Endothelial cell of umbilical vein (primary cell): ENCODE measurements around the gene CDKN1A. TPM values are rescaled to one million over a fixed set of nuclear protein-coding genes. Genes with fewer than 3 reads are reported as not detected.

ENCODE experiments used
- BruUV-seq: library from RNA; stranded (reverse); fragments of 400-500 nt; replicated peaks from 2 replicates; lab custom pipeline; 2021; lab: Mats Ljungman, UMichigan
- CTCF ChIA-PET: fragments of 300-600, 350-600 bp; sonication (Branson Sonifier 250); formaldehyde crosslinking; loops from one replicate; lab custom pipeline; 2021; ENCODE audit warnings: antibody characterized with exemption, inconsistent platforms; lab: Charles Lee
- POLR2A ChIA-PET: fragments of 300-600, 350-600 bp; sonication (Branson Sonifier 250); formaldehyde crosslinking; loops from one replicate; lab custom pipeline; 2021; ENCODE audit warnings: antibody characterized with exemption, inconsistent platforms; lab: Charles Lee
- DNase-seq: peaks from one replicate; pipeline ENCODE4 v3.0.0-alpha.2; 2011; ENCODE audit warnings: low read depth, low spot score
- FAIRE-seq: peaks from 2 replicates; lab custom pipeline; 2011; peaks lifted over from hg19 to GRCh38; lab: Jason Lieb, UNC
- H2AFZ ChIP-seq: 2 replicates; pipeline ENCODE4 v1.6.0; 2012; ENCODE audit warnings: low read depth, low read length, control low read depth, inconsistent platforms
- H3K27ac ChIP-seq: 2 replicates; pipeline ENCODE4 v1.5.1; 2011; ENCODE audit warnings: low read depth, mild to moderate bottlenecking, control low read depth, low read length, moderate library complexity; ENCODE audit not compliant: insufficient read depth
- H3K27me3 ChIP-seq, 2 experiments: 2 replicates each; pipeline versions ENCODE4 v1.6.0 to v1.6.1; 2011; ENCODE audit warnings: low read length in 2 of 2, mixed read lengths in 1 of 2; ENCODE audit not compliant: control insufficient read depth in 2 of 2, insufficient read depth in 2 of 2
- H3K36me3 ChIP-seq, 2 experiments: 2 replicates in 1 of 2; 3 replicates in 1 of 2; pipeline ENCODE4 v1.5.1; 2011; ENCODE audit warnings: low read length in 2 of 2, mild to moderate bottlenecking in 1 of 2, moderate library complexity in 1 of 2; ENCODE audit not compliant: control insufficient read depth in 2 of 2, insufficient read depth in 2 of 2; ENCODE audit errors: extremely low read depth in 1 of 2
- H3K4me1 ChIP-seq: 3 replicates; pipeline ENCODE4 v1.5.1; 2011; ENCODE audit warnings: mild to moderate bottlenecking, low read length; ENCODE audit not compliant: control insufficient read depth, insufficient read depth; ENCODE audit errors: extremely low read depth
- H3K4me2 ChIP-seq: 2 replicates; pipeline ENCODE4 v1.6.1; 2011; ENCODE audit warnings: low read length, control low read depth, mixed read lengths; ENCODE audit not compliant: insufficient read depth
- H3K4me3 ChIP-seq, 3 experiments: fragments of 200-600 bp in 1 of 3; sonication (generic), shearing (Covaris generic) in 1 of 3; replicated peaks in 1 of 3; 2 replicates each; pipeline ENCODE4 v1.5.1; 2011 to 2016; ENCODE audit warnings: control low read depth in 3 of 3, low read length in 3 of 3, mild to moderate bottlenecking in 2 of 3, inconsistent platforms in 1 of 3, low read depth in 1 of 3, moderate library complexity in 1 of 3; ENCODE audit not compliant: insufficient read depth in 1 of 3
- H3K79me2 ChIP-seq: 2 replicates; pipeline ENCODE4 v1.6.0; 2012; ENCODE audit warnings: low read length, inconsistent platforms; ENCODE audit not compliant: control insufficient read depth, insufficient read depth
- H3K9ac ChIP-seq: replicated peaks from 2 replicates; pipeline ENCODE3; 2011; ENCODE audit warnings: low read length, control low read depth; ENCODE audit not compliant: insufficient read depth; ENCODE audit errors: extremely low read depth
- H3K9me1 ChIP-seq: replicated peaks from 3 replicates; pipeline ENCODE4 v1.6.0; 2011; ENCODE audit warnings: mild to moderate bottlenecking, low read length; ENCODE audit not compliant: control insufficient read depth, insufficient read depth; ENCODE audit errors: extremely low read depth
- H3K9me3 ChIP-seq: replicated peaks from 2 replicates; pipeline ENCODE4 v1.5.1; 2012; ENCODE audit warnings: low read length, inconsistent platforms; ENCODE audit not compliant: control insufficient read depth, insufficient read depth
- H4K20me1 ChIP-seq: replicated peaks from 2 replicates; pipeline ENCODE3; 2011; ENCODE audit warnings: mild to moderate bottlenecking, low read length; ENCODE audit not compliant: control insufficient read depth, insufficient read depth; ENCODE audit errors: extremely low read depth
- EZH2 ChIP-seq: IDR thresholded peaks from 2 replicates; pipeline ENCODE4 v1.6.1; 2012; ENCODE audit warnings: borderline replicate concordance, low read depth, mild to moderate bottlenecking, moderate library complexity, low read length, inconsistent platforms; ENCODE audit not compliant: severe bottlenecking
- FOS ChIP-seq: IDR thresholded peaks from 2 replicates; pipeline ENCODE4 v1.6.1; 2011; ENCODE audit warnings: mild to moderate bottlenecking, low read length, moderate library complexity, borderline replicate concordance; ENCODE audit not compliant: insufficient read depth
- GATA2 ChIP-seq: IDR thresholded peaks from 2 replicates; pipeline ENCODE4 v1.7.0; 2011; ENCODE audit warnings: low read depth, mild to moderate bottlenecking, moderate library complexity, mixed read lengths, low read length; ENCODE audit not compliant: insufficient read length, insufficient read depth
- JUN ChIP-seq: IDR thresholded peaks from 2 replicates; pipeline ENCODE4 v1.6.1; 2011; ENCODE audit warnings: borderline replicate concordance, low read depth; ENCODE audit not compliant: insufficient read length, insufficient read depth
- MYC ChIP-seq: IDR thresholded peaks from one replicate; pipeline ENCODE4 v1.6.1; 2011; ENCODE audit warnings: mild to moderate bottlenecking, low read depth, low read length
- POLR2A ChIP-seq: IDR thresholded peaks from 2 replicates; pipeline ENCODE4 v1.6.1; 2012; ENCODE audit warnings: low read depth, mild to moderate bottlenecking, control low read depth, low read length
- POLR2AphosphoS5 ChIP-seq: IDR thresholded peaks from 2 replicates; pipeline ENCODE4 v1.6.1; 2012; ENCODE audit warnings: low read depth, mild to moderate bottlenecking, control low read depth, low read length, moderate library complexity; ENCODE audit not compliant: insufficient read depth
- dilution Hi-C: fragments of 300-500 bp; cut with MboI; formaldehyde crosslinking; loops from one replicate; pipeline ENCODE4 v1.15.0; 2019; ENCODE audit warnings: low sequenced_read_pairs; ENCODE audit not compliant: extremely low pct_ligation_motif_present
- intact Hi-C: fragments of 100-400 bp; cut with micrococcal nuclease; formaldehyde crosslinking; loops from one replicate; pipeline ENCODE4 v1.10.0; 2022
- polyA plus RNA-seq, 4 experiments: library from polyadenylated mRNA; depleted of rRNA in 3 of 4; stranded (reverse) in 3 of 4; unstranded in 1 of 4; fragments of >200 nt; gene quantifications; 2 replicates each; pipeline versions ENCODE4 v1.2.1 to v1.2.3, GENCODE V29; 2011 to 2012; ENCODE audit warnings: missing spikeins in 1 of 4
- total RNA-seq: library from RNA; stranded (reverse); gene quantifications from 2 replicates; pipeline ENCODE4 v1.2.3, GENCODE V29; 2021
- TF ChIP-seq, protein P1 (sequence below): IDR thresholded peaks from 2 replicates; pipeline ENCODE4 v1.6.1; 2011; ENCODE audit not compliant: insufficient read depth, insufficient read length
- TF ChIP-seq, protein P2 (sequence below), 2 donors: IDR thresholded peaks; 1 replicate in 1 of 2; 2 replicates in 1 of 2; pipeline ENCODE4 v1.5.1; 2011; ENCODE audit warnings: low read length in 2 of 2, mild to moderate bottlenecking in 2 of 2, moderate library complexity in 2 of 2, control low read depth in 1 of 2, inconsistent platforms in 1 of 2, low read depth in 1 of 2; ENCODE audit not compliant: insufficient read depth in 1 of 2; ENCODE audit errors: extremely low read depth in 1 of 2

Gene CDKN1A
- total and polyA plus RNA-seq, 2 donors (not counting 3 experiments of a cell fraction or from before 2014, with no cell fraction given) = 170 to 238 TPM

DNA sequence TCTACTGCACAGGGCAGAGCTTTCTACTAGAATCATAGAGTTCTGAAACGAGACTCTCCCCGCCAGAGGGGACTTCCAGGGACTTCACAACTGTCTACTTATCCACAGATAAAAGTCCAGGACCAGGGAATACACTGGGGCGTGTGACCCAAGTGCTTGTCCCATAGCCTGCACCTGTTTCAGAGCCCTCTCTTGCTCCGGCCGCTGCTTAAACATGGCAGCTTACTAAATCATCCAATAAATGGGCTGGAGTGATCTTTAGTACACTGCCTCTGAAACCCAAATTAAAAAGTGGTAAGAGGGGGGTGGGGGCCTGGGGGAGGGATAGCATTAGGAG is 10.2 kb downstream of the CDKN1A start:
- no peak for DNase-seq
- no peak overlapping the region for H3K4me3 ChIP-seq
- no peak overlapping the region for H3K27ac ChIP-seq
- ChIA-PET CTCF (interaction anchor here (0.8 to 2.3 kb wide), 5 partner anchors 31 to 74 kb away, joined by 4 to 18 read pairs (median 5); no protein-coding TSS in a partner anchor), POLR2A (interaction anchor here (0.6 to 1.2 kb wide), 2 partner anchors 10 to 201 kb away, joined by 3 to 5 read pairs; partner anchors contain the start of gene CDKN1A)
- no peak overlapping the region for H3K9ac ChIP-seq
- TF ChIP-seq MYC (no peak), POLR2A (no peak), JUN (no peak)
- TF ChIP-seq, protein P1, sequence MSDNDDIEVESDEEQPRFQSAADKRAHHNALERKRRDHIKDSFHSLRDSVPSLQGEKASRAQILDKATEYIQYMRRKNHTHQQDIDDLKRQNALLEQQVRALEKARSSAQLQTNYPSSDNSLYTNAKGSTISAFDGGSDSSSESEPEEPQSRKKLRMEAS = no peak
- H3K9me1 ChIP-seq = no peaks in the 10 kb centered on the region
- H4K20me1 ChIP-seq = no peaks in the 10 kb centered on the region
- no TSS peak for BruUV-seq
- H3K27me3 ChIP-seq = no peaks in the 10 kb centered on the region
- no peaks in the 10 kb centered on the region for H3K9me3 ChIP-seq
- H2AFZ ChIP-seq = no peak overlapping the region
- intact Hi-C loops (no loop called here), dilution Hi-C loops (loop anchor here (10.0 kb wide), 1 partner anchor 74 kb away; no protein-coding TSS in a partner anchor)
- FAIRE-seq = no peak
- H3K4me2 ChIP-seq = no peak overlapping the region
- peaks cover 6% of the 10 kb centered on the region for H3K79me2 ChIP-seq
- H3K4me1 ChIP-seq = peaks cover 3% of the 10 kb centered on the region
- peaks cover 25 to 28% of the 10 kb centered on the region in 2 experiments for H3K36me3 ChIP-seq

DNA sequence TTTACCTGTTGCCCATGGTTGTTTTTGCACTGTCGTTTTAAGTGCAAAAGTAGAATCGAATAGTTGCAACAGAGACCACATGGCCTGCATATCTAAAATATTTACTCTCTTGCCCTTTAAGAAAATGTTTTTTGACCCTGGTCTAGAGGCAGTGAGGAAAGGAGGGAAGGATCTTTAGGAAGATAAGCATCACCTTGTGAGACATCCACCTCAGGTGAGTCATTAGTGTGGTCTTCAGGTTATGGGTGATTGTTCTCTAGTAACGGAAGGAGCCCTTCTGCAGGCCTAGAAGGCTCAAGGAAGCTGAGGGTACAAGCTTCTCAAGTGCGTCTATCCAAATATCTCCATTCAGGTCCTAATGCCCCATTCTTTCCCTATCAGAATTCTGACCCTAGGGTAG is 12.5 kb downstream of the CDKN1A start:
- Histone ChIP-seq H4K20me1 (no peaks in the 10 kb centered on the region), H2AFZ (no peak overlapping the region), H3K36me3 (peaks cover 9 to 10% of the 10 kb centered on the region in 2 experiments), H3K79me2 (no peaks in the 10 kb centered on the region), H3K4me2 (no peak overlapping the region), H3K9ac (no peak overlapping the region), H3K9me1 (no peaks in the 10 kb centered on the region), H3K27me3 (no peaks in the 10 kb centered on the region), H3K9me3 (no peaks in the 10 kb centered on the region), H3K4me3 (no peak overlapping the region), H3K27ac (no peak overlapping the region), H3K4me1 (no peaks in the 10 kb centered on the region)
- CTCF ChIA-PET = interaction anchor here (1.3 to 2.3 kb wide), 3 partner anchors 10 to 68 kb away, joined by 4 to 18 read pairs (median 4); no protein-coding TSS in a partner anchor
- FAIRE-seq (no peak), DNase-seq (no peak)
- dilution Hi-C loops (no loop called here), intact Hi-C loops (loop anchor here (2.0 kb wide), 1 partner anchor 68 kb away; no protein-coding TSS in a partner anchor)
- POLR2A ChIA-PET = interaction anchor here (0.8 kb wide), 1 partner anchor 8 kb away, joined by 3 read pairs; no protein-coding TSS in a partner anchor
- BruUV-seq = no TSS peak
- TF ChIP-seq, protein P1 = no peak
- TF ChIP-seq GATA2 = no peak
- TF ChIP-seq MYC = no peak
- TF ChIP-seq, protein P2, sequence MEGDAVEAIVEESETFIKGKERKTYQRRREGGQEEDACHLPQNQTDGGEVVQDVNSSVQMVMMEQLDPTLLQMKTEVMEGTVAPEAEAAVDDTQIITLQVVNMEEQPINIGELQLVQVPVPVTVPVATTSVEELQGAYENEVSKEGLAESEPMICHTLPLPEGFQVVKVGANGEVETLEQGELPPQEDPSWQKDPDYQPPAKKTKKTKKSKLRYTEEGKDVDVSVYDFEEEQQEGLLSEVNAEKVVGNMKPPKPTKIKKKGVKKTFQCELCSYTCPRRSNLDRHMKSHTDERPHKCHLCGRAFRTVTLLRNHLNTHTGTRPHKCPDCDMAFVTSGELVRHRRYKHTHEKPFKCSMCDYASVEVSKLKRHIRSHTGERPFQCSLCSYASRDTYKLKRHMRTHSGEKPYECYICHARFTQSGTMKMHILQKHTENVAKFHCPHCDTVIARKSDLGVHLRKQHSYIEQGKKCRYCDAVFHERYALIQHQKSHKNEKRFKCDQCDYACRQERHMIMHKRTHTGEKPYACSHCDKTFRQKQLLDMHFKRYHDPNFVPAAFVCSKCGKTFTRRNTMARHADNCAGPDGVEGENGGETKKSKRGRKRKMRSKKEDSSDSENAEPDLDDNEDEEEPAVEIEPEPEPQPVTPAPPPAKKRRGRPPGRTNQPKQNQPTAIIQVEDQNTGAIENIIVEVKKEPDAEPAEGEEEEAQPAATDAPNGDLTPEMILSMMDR (IDR thresholded peaks at IDR 0.05; ENCODE audit: extremely low read depth in 1 of 2, insufficient read depth in 1 of 2, low read depth in 1 of 2, low read length in 2 of 2) = no peak
- TF ChIP-seq POLR2AphosphoS5 = no peak
- no peak for TF ChIP-seq EZH2
- TF ChIP-seq JUN = no peak
- no peak for TF ChIP-seq FOS
- TF ChIP-seq POLR2A = no peak
